Esophagus squamous epithelium (tissue), 4 donors: ENCODE results near the gene CCK.

Experiments
- POLR2A ChIP-seq, 4 donors: fragments of 450-650 bp; IDR thresholded peaks; one replicate each; pipeline ENCODE4 v1.6.1; 2017; ENCODE audit warnings: antibody characterized with exemption in 4 of 4, mild to moderate bottlenecking in 4 of 4, moderate library complexity in 3 of 4
- TF ChIP-seq, protein P1 (sequence below), 6 experiments: fragments of 450-650 bp in 4 of 6; fragments of 200-600 bp in 2 of 6; sonication (generic) in 2 of 6; IDR thresholded peaks; one replicate each; pipeline ENCODE4 v1.5.1; 2016 to 2019; ENCODE audit warnings: antibody characterized with exemption in 6 of 6, mild to moderate bottlenecking in 4 of 6, moderate library complexity in 4 of 6

DNA sequence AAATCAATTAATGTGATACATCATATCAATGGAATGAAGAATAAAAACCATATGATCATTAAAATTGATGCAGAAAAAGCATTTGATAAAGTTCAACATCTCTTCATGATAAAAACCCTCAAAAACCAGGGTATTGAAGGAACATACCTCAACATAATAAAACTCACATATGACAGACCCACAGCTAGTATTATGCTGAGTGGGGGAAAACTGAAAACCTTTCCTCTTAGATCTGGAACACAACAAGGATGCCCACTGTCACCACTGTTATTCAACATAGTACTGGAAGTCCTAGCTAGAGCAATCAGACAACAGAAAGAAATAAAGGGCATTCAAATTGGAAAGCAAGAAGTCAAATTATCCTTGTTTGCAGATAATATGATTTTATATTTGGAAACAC, 30.5 kb downstream of the CCK start:
- TF ChIP-seq, protein P1, sequence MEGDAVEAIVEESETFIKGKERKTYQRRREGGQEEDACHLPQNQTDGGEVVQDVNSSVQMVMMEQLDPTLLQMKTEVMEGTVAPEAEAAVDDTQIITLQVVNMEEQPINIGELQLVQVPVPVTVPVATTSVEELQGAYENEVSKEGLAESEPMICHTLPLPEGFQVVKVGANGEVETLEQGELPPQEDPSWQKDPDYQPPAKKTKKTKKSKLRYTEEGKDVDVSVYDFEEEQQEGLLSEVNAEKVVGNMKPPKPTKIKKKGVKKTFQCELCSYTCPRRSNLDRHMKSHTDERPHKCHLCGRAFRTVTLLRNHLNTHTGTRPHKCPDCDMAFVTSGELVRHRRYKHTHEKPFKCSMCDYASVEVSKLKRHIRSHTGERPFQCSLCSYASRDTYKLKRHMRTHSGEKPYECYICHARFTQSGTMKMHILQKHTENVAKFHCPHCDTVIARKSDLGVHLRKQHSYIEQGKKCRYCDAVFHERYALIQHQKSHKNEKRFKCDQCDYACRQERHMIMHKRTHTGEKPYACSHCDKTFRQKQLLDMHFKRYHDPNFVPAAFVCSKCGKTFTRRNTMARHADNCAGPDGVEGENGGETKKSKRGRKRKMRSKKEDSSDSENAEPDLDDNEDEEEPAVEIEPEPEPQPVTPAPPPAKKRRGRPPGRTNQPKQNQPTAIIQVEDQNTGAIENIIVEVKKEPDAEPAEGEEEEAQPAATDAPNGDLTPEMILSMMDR (IDR thresholded peaks at IDR 0.05): no peak
- no peak for TF ChIP-seq POLR2A (IDR thresholded peaks at IDR 0.05)
